ENCODE data around the gene SMAD9.

SMAD9 gene

GRCh38 chr13:36950330-36950729, 30.3 kb upstream of the SMAD9 start:
- Histone ChIP-seq H4K20me1 (ENCODE audit: low read depth, low read length) (no peaks in the 10 kb centered on the region), H3K27ac (ENCODE audit: low read depth, low read length) (no peak overlapping the region), H3K9me3 (ENCODE audit: insufficient read depth, low read length) (no peaks in the 10 kb centered on the region), H3F3A (ENCODE audit: insufficient read depth) (no peaks in the 10 kb centered on the region), H3K9ac (ENCODE audit: low read length) (no peak overlapping the region), H3K4me3 (ENCODE audit: insufficient read depth, low read length, poor library complexity, severe bottlenecking) (no peak overlapping the region), H3K79me2 (ENCODE audit: insufficient read depth, low read length) (no peaks in the 10 kb centered on the region), H2AFZ (ENCODE audit: low read depth, low read length, severe bottlenecking) (no peak overlapping the region), H3K27me3 (ENCODE audit: low read length) (no peaks in the 10 kb centered on the region), H3K36me3 (ENCODE audit: low read length) (peaks cover 34% of the 10 kb centered on the region), H3K4me2 (ENCODE audit: low read depth, low read length, poor library complexity, severe bottlenecking) (no peak overlapping the region), H3K9me2 (replicated peaks; ENCODE audit: insufficient read depth, low read length) (no peaks in the 10 kb centered on the region)
- TF ChIP-seq CTCF (IDR thresholded peaks at IDR 0.05; ENCODE audit: insufficient read depth, low read length, poor library complexity, severe bottlenecking) (no peak), EZH2phosphoT487 (conservative IDR thresholded peaks at IDR 0.05; ENCODE audit: low read length) (no peak)

GRCh38 chr13:36945078-36945477, 25.0 kb upstream of the SMAD9 start:
- Histone ChIP-seq H3K27me3 (ENCODE audit: low read length) (no peaks in the 10 kb centered on the region), H3K27ac (ENCODE audit: low read depth, low read length) (no peak overlapping the region)
- TF ChIP-seq CTCF (IDR thresholded peaks at IDR 0.05; ENCODE audit: insufficient read depth, low read length, poor library complexity, severe bottlenecking) = no peak
- no peak for TF ChIP-seq EZH2phosphoT487 (conservative IDR thresholded peaks at IDR 0.05; ENCODE audit: low read length)

GRCh38 chr13:36925603-36926002, 5.6 kb upstream of the SMAD9 start:
- TF ChIP-seq EZH2phosphoT487 (conservative IDR thresholded peaks at IDR 0.05; ENCODE audit: low read length) = no peak
- no peak for TF ChIP-seq CTCF (IDR thresholded peaks at IDR 0.05; ENCODE audit: insufficient read depth, low read length, poor library complexity, severe bottlenecking)
- no peak overlapping the region for H3K4me3 ChIP-seq (ENCODE audit: insufficient read depth, low read length, poor library complexity, severe bottlenecking)
- H3K79me2 ChIP-seq (ENCODE audit: insufficient read depth, low read length) = no peaks in the 10 kb centered on the region
- no peak overlapping the region for H3K4me2 ChIP-seq (ENCODE audit: low read depth, low read length, poor library complexity, severe bottlenecking)
- H3K27ac ChIP-seq (ENCODE audit: low read depth, low read length) = no peak overlapping the region
- no peaks in the 10 kb centered on the region for H3K9me2 ChIP-seq (replicated peaks; ENCODE audit: insufficient read depth, low read length)
- no peaks in the 10 kb centered on the region for H3F3A ChIP-seq (ENCODE audit: insufficient read depth)
- H3K9ac ChIP-seq (ENCODE audit: low read length) = no peak overlapping the region
- no peaks in the 10 kb centered on the region for H3K9me3 ChIP-seq (ENCODE audit: insufficient read depth, low read length)
- H2AFZ ChIP-seq (ENCODE audit: low read depth, low read length, severe bottlenecking) = no peak overlapping the region
- H4K20me1 ChIP-seq (ENCODE audit: low read depth, low read length) = no peaks in the 10 kb centered on the region
- no peaks in the 10 kb centered on the region for H3K27me3 ChIP-seq (ENCODE audit: low read length)
- no peaks in the 10 kb centered on the region for H3K36me3 ChIP-seq (ENCODE audit: low read length)

More at GRCh38 chr13:36945078-36945477, 25.0 kb upstream of the SMAD9 start:
- H4K20me1 ChIP-seq (ENCODE audit: low read depth, low read length) = no peaks in the 10 kb centered on the region
- H3K36me3 ChIP-seq (ENCODE audit: low read length) = peaks cover 4% of the 10 kb centered on the region; the same call in 1 of the 2 replicates
- no peak overlapping the region for H3K4me3 ChIP-seq (ENCODE audit: insufficient read depth, low read length, poor library complexity, severe bottlenecking)
- no peaks in the 10 kb centered on the region for H3K9me2 ChIP-seq (replicated peaks; ENCODE audit: insufficient read depth, low read length)
- no peak overlapping the region for H3K4me2 ChIP-seq (ENCODE audit: low read depth, low read length, poor library complexity, severe bottlenecking)
- no peak overlapping the region for H3K9ac ChIP-seq (ENCODE audit: low read length)
- no peaks in the 10 kb centered on the region for H3K79me2 ChIP-seq (ENCODE audit: insufficient read depth, low read length)
- no peaks in the 10 kb centered on the region for H3K9me3 ChIP-seq (ENCODE audit: insufficient read depth, low read length)
- no peak overlapping the region for H2AFZ ChIP-seq (ENCODE audit: low read depth, low read length, severe bottlenecking)
- no peaks in the 10 kb centered on the region for H3F3A ChIP-seq (ENCODE audit: insufficient read depth)

Measured in SU-DHL-6 (cell line).